ENCODE results near the gene STK39. TPM values are rescaled to one million over a fixed set of nuclear protein-coding genes. Genes with fewer than 3 reads are reported as not detected.

STK39 gene
- total and polyA plus RNA-seq, 9 of the 15 experiments (the other 6 are each of a cell fraction or from before 2014, with no cell fraction given), result 0.19 to 0.76 (median 0.51) TPM

GRCh38 chr2:167940734-167941507, 306.5 kb downstream of the STK39 start (continued):
- TF ChIP-seq, protein P1, sequence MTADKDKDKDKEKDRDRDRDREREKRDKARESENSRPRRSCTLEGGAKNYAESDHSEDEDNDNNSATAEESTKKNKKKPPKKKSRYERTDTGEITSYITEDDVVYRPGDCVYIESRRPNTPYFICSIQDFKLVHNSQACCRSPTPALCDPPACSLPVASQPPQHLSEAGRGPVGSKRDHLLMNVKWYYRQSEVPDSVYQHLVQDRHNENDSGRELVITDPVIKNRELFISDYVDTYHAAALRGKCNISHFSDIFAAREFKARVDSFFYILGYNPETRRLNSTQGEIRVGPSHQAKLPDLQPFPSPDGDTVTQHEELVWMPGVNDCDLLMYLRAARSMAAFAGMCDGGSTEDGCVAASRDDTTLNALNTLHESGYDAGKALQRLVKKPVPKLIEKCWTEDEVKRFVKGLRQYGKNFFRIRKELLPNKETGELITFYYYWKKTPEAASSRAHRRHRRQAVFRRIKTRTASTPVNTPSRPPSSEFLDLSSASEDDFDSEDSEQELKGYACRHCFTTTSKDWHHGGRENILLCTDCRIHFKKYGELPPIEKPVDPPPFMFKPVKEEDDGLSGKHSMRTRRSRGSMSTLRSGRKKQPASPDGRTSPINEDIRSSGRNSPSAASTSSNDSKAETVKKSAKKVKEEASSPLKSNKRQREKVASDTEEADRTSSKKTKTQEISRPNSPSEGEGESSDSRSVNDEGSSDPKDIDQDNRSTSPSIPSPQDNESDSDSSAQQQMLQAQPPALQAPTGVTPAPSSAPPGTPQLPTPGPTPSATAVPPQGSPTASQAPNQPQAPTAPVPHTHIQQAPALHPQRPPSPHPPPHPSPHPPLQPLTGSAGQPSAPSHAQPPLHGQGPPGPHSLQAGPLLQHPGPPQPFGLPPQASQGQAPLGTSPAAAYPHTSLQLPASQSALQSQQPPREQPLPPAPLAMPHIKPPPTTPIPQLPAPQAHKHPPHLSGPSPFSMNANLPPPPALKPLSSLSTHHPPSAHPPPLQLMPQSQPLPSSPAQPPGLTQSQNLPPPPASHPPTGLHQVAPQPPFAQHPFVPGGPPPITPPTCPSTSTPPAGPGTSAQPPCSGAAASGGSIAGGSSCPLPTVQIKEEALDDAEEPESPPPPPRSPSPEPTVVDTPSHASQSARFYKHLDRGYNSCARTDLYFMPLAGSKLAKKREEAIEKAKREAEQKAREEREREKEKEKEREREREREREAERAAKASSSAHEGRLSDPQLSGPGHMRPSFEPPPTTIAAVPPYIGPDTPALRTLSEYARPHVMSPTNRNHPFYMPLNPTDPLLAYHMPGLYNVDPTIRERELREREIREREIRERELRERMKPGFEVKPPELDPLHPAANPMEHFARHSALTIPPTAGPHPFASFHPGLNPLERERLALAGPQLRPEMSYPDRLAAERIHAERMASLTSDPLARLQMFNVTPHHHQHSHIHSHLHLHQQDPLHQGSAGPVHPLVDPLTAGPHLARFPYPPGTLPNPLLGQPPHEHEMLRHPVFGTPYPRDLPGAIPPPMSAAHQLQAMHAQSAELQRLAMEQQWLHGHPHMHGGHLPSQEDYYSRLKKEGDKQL (CRISPR knock-in tag; IDR thresholded peaks at IDR 0.05; ENCODE audit: borderline replicate concordance), result no peak
- no peak for TF ChIP-seq KLF13 (tag; IDR thresholded peaks at IDR 0.05; ENCODE audit: borderline replicate concordance, low read depth)
- TF ChIP-seq, protein P2, sequence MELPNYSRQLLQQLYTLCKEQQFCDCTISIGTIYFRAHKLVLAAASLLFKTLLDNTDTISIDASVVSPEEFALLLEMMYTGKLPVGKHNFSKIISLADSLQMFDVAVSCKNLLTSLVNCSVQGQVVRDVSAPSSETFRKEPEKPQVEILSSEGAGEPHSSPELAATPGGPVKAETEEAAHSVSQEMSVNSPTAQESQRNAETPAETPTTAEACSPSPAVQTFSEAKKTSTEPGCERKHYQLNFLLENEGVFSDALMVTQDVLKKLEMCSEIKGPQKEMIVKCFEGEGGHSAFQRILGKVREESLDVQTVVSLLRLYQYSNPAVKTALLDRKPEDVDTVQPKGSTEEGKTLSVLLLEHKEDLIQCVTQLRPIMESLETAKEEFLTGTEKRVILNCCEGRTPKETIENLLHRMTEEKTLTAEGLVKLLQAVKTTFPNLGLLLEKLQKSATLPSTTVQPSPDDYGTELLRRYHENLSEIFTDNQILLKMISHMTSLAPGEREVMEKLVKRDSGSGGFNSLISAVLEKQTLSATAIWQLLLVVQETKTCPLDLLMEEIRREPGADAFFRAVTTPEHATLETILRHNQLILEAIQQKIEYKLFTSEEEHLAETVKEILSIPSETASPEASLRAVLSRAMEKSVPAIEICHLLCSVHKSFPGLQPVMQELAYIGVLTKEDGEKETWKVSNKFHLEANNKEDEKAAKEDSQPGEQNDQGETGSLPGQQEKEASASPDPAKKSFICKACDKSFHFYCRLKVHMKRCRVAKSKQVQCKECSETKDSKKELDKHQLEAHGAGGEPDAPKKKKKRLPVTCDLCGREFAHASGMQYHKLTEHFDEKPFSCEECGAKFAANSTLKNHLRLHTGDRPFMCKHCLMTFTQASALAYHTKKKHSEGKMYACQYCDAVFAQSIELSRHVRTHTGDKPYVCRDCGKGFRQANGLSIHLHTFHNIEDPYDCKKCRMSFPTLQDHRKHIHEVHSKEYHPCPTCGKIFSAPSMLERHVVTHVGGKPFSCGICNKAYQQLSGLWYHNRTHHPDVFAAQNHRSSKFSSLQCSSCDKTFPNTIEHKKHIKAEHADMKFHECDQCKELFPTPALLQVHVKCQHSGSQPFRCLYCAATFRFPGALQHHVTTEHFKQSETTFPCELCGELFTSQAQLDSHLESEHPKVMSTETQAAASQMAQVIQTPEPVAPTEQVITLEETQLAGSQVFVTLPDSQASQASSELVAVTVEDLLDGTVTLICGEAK (IDR thresholded peaks at IDR 0.05), result 0 out of 2 replicates have a peak, but pooled peaks have one; percentile 39
- TF ChIP-seq, protein P2 (CRISPR knock-in tag; IDR thresholded peaks at IDR 0.05), result no peak
- peak; percentile 100 for TF ChIP-seq POLR2A (conservative IDR thresholded peaks at IDR 0.05)
- peak; percentile 86 for TF ChIP-seq ARHGAP35 (IDR thresholded peaks at IDR 0.05; ENCODE audit: partially characterized antibody)
- TF ChIP-seq THAP12 (CRISPR knock-in tag; IDR thresholded peaks at IDR 0.05), result 0 out of 2 replicates have a peak, but pooled peaks have one; percentile 56
- no peak for TF ChIP-seq ZNF778 (CRISPR knock-in tag; IDR thresholded peaks at IDR 0.05)
- TF ChIP-seq HSF4 (CRISPR knock-in tag; IDR thresholded peaks at IDR 0.05; ENCODE audit: borderline replicate concordance), result no peak
- TF ChIP-seq HNRNPLL (IDR thresholded peaks at IDR 0.05; ENCODE audit: low read depth, low read length, poor library complexity, severe bottlenecking), result no peak

Data from K562 (cell line).